ENCODE data around the gene CDAN1. TPM values are rescaled to one million over a fixed set of nuclear protein-coding genes. Genes with fewer than 3 reads are reported as not detected.

Gene CDAN1
- total and polyA plus RNA-seq, 2 of the 8 experiments (the other 6 are each of a cell fraction or from before 2014, with no cell fraction given), result 4.5 to 18.6 TPM

DNA sequence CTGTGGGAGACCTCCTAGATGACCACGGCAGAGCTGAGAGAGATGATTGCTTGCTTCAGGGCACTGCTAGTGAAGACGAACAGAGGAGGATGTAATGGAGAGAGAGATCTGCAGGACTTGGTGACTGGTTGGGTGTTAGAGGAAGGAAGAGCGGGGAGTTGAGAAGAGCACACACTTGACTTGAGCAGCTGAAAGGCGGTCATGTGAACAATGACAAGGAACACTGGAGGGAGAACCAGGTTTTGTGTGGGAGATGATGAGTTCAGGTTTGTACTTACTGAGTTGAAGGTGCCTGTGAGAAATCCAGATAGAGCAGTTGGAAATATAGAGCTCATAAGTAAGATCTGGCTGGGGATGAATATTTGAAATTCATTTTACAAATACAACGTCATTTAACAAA is 40.3 kb downstream of the CDAN1 start (continued):
- TF ChIP-seq SIX5 (IDR thresholded peaks at IDR 0.05; ENCODE audit: low read depth, low read length) (no peak), RXRA (IDR thresholded peaks at IDR 0.05; ENCODE audit: insufficient read depth, low read depth, low read length) (no peak), ZNF274 (IDR thresholded peaks at IDR 0.05; ENCODE audit: borderline replicate concordance, extremely low read depth, low read length) (no peak), CHD1 (IDR thresholded peaks at IDR 0.05; ENCODE audit: low read depth, low read length) (no peak), TEAD4 (IDR thresholded peaks at IDR 0.05; ENCODE audit: low read depth, low read length) (no peak)
